DMS53 treated with DMSO at 0.1 percent for 48 hours (cell line): ENCODE data around the gene ZCCHC14.
A peak's percentile ranks its signal among the peaks of the same experiment; 100 is the strongest.

Experiments
- DNase-seq: peaks from one replicate; lab custom pipeline; 2025; ENCODE audit not compliant: unreplicated experiment; lab: John Stamatoyannopoulos, UW

ZCCHC14 gene

DNA sequence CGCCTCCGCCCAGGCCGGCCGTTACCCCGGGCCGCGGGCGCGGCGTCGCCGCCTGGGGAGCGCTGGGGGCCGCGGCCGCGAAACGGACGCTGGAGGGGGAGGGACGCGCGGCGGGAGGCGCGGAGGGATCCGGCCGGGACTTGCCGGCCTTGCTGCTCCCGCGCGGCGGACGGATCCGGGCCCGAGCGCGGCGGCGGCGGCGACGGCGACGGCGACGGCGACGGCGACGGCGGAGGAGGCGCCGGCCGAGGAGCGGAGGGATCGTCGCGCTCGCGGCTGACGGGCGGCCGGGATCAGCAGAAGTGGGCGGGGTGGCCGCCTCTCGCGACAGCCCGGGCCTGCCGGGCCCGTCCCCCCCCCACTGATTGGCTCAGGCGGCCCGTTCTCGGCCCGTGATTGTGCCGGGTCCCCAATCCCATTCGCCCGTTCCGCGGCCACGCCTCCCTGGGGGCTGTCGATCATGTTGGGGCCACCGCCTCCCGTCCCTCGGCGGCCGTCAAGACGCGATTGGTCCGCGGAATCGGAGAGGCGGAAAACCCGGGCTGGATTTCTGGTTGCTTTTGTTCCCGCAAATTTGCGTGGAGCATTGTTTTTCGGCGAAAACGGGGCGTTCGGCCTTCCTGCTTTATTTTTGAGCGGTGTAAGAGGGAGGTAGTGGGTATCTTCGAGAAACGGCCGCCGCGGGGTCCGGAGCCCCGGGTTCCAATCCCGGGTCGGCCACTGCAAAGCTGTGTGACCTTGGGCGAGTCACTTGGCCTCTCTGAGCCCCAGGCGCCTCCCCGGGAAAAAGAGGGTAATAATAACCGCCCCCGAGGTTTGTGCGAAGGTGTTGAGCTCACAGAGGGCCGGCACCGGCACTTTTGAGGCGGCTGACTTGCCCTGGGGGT lies at the start of gene ZCCHC14:
Gene ZCCHC14, minus strand, starts transcription at position 304 of the 887 bp plus-strand sequence. CDS start 786 bp downstream, outside the sequence.
- peak; percentile 83 for DNase-seq

DNA sequence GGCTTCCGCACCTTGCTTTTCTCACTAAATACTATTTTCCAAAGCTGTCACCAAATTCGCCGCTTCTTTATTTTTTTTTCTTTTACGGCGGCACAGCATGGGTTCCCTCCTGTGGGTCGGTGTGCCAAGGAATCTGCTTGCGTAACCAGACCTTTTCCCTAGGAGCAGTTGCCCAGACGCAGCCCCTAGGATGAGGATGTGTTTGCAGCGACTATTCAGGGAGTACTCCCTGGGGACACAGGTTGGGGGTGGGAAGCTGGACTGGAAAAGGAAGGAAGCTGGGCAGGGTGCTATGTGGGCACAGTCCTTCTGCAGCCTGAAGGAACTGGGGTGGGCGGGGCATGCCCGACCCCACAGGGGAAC lies 49.0 kb upstream of the ZCCHC14 start:
- no peak for DNase-seq

DNA sequence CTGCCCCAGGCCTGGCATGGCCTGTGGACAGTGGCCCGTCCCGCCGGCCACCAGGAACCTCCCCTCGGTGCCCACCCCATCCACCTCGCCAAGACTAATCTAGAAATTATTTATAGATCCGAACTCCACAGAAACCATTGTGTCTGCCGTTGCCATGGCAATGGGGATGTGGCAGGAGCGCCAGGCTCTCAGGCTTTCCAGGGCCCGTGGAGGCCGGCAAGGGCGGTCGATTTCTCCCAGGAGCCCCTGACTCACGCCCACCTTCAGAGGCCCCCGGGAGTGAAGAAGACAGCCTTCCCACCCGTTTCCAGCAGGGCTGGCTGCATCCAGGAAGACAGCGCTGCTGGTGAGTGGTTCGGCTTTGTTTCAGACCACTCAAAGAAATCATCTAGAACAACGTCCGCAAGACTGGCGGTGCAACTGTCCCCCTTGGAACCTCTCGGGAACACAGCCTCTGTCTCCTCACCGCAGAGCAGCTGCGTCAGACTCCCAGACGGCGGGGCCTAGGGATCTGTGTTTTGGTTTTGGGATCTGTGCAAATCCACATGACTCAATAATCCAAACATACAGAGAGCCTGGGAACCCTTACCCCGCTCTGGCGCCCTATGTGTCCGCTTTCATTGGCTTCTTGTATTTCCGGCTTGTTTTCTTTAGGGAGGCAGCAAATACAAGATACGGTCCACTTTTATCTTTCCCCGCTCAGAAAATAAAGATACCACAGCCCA lies 48.5 kb upstream of the ZCCHC14 start:
- DNase-seq, result no peak

DNA sequence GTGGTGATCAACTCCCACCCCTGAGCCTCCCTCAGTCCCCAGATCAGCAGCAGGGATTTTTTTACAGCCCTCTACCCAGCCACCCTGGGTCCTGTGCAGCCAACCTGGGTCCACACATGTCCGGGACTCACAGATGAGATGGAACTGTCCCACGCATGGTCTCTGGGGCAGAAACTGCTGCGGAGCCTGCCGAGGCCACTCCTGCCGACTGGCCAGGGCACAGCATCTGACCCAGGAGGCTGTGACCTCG lies 48.0 kb upstream of the ZCCHC14 start:
- DNase-seq, result no peak

DNA sequence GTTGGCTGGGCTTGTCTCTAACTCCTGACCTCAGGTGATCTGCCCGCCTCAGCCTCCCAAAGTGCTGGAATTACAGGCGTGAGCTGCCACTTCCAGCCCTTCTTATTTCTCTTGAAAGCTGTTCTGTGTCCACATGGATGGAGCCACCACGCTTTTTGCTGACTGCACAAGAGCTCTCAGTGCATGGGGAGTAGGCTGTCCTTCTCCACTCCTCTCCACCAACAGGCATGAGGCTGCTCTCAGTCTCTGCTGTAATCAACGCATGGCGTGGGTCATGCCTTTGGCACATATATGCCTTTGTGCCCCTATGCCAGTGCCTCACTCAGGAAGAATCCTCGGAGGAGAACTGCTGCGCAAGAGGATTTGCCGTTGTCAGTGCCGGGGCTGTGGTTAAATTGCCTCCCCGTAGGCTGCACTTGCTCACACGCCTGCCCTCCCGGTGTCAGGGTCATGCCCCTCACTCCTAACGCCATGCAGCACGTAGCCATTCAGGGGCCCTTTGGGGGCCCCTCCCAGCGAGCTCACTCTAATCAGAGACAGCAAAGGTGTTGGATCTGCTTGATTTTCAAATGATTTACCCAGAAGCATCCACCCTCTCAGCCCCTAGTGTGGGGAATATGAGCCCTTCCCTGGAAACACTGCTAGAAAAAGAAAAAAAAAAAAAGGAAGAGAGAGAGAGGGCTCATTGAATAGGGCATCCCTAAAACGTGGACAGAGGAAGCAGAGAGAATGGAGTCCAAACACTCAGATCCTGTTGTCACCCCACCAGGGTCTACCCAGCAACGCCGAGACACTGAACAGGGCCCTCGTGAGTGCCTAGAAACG lies 47.5 kb upstream of the ZCCHC14 start:
- DNase-seq, result no peak

DNA sequence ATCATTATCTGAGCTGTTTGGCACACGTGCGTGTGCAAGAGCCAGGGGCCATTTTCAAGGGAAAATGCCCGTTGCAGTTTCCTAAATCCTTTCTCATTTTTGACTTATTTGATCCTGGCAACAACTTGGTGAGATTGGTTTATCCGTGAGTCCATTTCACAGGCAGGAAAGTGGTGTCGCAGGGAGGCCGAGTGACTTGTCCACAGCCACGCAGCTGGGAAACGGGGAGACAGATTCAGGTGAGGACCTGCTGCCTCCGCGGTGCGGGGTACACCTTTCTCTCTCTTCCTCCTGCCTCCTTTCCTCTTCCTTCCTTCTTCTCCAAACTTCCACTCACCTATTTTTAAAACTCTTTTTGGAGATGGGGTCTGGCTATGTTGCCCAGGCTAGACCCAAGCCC lies 46.3 kb upstream of the ZCCHC14 start:
- no peak for DNase-seq

DNA sequence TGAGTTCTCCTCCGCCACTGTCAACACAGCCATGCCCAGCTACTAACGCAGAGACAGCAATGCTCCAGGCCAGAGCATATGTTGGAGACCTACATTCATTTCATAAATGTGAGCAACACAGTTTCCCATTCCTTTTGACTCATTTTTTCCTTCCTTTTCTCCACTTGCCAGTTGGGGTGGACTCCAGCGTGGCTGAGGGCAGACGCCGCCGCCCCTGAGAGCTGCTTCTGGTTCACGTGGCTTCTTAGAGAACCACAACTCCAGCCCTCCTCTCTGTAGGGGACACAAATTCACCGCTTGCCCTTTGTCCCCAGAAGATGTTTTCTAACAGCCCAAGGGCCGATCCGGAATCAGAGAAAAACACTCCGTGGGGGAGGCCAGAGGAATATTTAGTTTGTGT lies 45.8 kb upstream of the ZCCHC14 start:
- DNase-seq, result no peak

DNA sequence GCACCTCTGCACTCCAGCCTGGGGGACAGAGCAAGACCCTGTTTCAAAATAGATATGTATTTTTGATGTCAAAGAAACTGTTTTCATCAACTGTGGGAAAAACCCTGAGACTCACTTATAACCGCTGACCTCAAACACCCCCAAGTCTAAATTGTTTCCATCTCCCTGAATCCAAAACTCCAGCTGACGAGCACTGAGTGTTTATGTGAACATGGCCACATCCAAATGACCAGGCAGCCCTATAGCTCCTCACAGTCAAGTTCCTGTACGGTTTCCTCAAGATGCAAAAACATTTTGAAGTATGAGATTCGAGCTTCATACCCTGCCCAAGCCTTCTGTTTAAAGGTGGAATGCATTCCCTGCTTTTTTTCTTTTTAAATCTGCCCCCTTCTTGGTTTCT lies 45.3 kb upstream of the ZCCHC14 start:
- DNase-seq, result no peak

DNA sequence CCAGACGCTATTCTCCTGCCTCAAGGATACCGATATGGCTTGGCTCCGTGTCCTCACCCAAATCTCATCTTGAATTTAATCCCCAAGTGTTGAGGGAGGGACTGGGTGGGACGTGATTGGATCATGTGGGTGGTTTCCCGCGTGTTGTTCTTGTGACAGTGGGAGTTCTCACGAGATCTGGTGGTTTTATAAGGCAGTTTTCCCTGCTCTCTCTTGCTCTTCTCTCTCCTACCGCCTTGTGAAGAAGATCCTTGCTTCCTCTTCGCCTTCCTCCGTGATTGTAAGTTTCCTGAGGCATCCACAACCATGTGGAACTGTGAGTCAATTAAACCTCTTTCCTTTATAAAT lies 43.9 kb upstream of the ZCCHC14 start:
- no peak for DNase-seq

DNA sequence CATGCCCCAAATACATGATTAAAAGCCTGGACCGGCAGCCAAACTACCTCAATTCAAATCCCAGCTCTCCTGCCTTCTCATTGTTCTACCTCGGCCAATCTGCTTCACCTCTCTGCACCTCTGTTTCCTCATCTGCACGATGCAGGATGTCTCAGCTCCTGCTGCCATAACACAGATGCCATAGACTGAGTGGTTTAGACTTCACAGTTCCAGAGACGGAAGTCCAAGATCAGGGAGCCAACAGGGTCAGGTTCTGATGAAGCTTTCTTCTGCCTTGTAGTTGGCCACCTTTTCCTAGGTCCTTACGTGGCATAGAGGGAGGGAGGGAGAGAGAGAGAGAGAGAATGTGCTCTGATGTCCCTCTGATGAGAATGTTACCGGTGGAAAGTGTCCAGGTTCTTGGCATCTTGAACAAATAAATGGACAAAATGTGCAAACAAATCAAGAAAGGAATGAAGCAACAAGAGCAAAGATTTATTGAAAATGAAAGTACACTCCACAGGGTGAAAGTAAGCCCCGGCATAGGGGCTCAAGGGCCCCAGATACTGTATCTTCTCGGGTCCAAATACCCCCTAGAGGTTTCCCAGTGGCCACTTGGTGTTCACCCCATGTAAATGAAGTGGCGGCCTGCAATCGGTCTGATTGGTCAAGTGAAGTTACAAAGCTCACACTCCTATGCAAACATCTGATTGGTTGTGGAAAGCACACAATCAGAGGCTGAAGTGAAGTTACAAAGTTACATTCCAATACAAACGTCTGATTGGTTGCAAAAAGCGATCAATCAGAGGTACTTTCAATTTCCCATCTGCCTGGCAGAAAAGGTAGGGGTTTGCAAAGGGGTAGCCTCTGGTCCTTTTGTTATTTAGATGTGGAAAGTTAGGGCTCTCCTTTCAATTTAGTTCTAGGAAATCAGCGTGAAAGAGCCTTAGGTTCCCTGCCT lies 43.3 kb upstream of the ZCCHC14 start:
- DNase-seq, result no peak

DNA sequence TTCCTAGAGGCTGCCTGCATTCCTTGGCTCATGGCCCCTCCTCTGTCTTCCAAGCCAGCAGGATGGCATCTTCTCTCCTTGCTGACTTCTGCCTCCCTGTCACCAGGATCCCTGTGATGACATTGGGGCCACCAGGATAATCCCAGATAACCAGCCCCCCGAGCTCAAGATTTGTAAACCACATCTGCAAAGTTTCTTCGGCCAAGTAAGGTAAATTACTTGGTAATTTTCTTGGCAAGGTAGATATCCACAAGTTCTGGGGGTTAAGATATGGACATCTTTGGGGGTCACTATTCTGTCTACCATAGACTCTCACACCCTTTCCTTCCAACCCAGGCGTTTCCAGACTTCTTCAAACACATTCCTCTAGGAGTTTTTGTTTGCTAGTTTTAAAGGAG lies 42.6 kb upstream of the ZCCHC14 start:
- no peak for DNase-seq

DNA sequence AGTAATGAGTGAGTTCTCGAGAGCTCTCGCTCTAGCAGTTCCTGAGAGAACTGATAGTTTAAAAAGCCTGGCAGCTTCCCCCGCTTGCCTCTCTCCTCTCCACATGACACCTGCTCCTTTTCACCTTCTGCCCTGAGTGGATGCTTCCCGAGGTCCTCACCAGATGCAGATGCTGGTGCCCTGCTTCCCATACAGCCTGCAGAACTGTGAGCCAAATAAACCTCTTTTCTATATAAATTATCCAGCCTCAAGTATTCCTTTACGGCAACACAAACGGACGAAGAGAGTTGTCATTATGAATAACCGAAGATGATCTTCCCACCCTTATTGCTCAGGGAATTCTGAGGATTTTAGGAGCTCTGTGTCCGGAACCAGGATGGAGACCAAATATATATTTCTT lies 41.9 kb upstream of the ZCCHC14 start:
- no peak for DNase-seq

DNA sequence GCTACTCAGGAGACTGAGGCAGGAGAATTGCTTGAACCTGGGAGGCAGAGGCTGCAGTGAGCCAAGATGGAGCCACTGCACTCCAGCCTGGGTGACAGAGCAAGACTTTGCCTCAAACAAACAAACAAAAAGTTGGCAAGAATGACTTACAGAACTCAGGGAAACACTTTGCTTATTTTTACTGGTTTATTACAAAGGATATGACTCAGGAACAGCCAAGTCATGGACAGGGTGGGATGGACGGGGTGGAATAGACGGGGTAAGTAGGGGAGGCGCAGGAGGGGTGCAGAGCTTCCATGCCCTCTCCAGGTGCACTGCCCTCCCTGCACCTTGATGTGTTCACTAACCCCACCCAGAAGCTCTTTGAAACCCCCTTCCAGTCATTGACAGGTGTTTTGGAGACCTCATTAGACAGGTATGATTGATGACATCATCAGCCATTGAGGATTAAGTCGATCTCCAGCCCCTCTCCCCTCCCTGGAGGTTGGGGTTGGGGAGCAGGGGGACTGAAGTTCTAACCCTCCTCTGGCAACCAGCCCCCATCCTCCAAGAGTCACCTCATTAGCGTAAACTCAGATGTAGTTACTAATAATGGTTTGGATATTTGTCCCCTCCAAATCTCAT lies 41.3 kb upstream of the ZCCHC14 start:
- DNase-seq, result no peak

DNA sequence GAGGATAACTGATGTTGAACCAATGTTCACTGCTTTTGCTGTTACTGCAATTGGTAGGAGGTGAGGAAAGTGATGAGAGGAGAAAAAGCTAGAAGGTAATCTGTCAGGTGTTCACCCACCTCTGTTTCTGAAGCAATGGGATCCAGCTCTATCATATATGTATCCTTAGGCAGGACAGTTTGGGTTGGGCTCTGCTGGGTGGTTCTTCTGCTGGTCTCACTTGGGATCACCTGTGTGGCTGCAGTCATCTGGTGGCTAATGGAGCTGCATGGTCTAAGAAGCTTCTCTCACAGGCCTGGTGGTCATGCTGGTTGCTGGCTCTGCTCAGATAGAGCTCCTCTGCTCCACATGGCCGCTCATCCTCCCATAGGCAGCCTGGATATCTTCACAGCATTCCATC lies 40.2 kb upstream of the ZCCHC14 start:
- no peak for DNase-seq

DNA sequence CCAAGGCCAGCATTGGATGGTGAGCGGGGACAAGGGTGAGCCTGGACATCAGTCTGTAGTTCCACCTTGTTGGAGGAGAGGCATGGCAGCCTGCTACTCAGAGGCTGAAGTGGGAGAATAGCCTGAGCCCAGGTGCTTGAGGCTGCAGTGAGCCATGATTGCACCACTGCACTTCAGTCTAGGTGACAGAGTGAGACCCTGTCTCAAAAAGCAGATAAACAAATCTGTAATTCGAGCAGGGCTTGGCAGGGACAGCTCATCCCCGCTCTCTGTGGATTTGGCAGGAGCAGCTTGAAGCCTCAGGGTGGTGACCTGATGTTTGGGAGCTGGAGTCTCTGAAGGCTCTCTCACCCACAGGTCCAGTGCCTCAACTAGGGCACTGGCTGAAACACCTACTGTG lies 38.6 kb upstream of the ZCCHC14 start:
- DNase-seq, result no peak

DNA sequence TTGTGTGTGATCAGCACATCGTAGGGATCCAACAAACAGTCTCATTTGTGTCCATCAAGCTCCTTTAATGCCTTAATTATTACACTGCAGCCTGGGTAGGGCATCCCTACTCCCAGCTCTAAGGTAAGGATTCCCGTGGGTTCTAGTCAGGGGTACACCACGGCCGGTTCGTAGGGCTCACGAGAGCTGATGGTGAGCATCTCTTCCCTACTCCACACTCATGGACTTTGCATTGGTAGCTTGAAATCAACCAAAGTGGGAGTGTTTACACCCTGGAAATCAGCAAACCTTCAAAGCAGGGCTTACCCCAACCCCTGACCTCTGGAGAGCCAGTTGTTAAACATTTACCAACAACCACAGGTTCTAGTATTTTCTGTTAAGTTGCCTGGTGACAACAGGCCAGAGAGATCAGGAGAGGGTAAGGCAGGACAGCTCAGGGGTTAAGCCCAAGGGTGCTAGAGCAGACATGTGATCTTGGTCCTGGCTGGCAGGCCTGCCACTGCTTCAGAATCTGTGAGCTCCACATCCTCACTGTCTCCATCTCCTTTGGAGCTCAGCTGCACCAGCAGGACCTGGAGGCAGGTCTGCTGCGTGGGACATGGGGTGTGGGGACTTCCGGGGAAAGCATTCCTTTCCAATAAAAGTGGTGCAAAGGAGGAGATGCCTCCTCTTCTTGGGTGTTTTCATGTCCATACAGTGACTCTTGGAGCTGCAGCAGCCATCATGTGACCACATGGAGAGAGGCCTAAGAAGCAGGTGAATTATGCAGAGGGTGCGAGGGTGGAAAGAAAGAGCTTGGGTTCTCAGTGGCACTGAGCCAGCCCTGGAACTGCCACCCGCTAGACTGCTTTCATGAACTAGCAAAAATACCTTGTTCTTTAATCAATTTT lies 36.1 kb upstream of the ZCCHC14 start:
- no peak for DNase-seq

DNA sequence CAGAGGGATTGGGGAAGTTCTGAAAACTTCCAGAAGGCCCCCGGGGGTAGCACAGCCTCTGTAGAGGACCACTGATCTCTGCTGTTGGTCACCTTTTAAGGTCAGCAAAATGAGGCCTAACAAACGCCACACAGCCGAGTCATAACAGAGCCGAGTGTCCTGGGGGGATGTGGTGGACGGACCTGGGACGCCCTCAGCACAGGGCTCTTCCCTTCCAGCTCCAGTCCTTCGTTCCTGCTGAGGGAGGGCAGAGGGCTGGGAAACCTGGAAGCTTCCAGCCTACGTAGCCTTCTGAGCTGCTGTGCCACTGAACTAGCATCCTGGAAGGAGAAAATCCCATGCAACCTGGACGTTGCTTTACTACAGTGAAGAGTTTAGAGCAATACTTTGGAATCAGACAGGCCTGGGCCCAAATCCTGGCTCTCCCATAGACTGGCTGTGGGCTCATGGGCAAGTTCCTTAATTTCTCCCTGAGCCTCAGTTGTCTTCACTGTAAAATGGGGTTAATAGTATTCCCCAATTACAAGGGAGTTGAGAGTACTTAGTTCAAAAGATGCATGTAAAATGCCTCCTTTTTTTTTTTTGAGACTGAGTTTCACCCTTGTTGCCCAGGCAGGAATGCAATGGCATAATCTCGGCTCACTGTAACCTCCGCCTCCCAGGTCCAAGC lies 34.4 kb upstream of the ZCCHC14 start:
- DNase-seq, result no peak

DNA sequence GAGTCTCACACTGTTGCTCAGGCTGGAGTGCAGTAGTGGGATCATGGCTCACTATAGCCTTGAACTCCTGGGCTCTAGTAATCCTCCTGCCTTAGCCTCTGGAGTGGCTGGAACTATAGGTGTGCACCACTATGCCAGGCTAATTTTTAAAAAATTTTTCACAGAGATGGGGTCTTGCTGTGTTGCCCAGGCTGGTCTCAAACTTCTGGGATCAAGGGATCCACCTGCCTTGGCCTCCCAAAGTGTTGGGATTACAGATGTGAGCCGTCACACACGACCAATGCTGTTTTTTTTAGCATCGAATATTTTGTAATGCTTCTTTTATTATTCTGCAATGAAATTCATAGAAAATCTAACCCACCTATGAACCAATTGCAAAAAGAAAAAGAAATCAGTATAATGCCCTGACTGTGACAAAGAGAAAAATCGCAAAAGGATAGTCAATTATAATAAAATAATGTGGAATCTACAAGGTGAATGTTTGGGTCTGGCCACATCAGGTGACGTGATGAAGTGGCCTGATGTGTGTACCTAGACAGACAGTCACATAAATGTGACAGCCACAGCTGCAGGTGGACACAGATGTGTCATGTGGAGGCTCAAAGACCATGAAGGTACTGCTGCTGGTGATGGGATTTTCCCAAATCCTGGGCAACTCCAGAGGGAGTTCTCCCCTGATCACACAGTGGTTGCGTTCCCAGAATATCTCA lies 33.6 kb upstream of the ZCCHC14 start:
- DNase-seq, result no peak
